ENCODE measurements around the gene SLC6A18.

The SLC6A18 gene

GRCh38 chr5:1256776-1257175 is 31.6 kb downstream of the SLC6A18 start:
- no peak for DNase-seq (ENCODE audit: low spot score)
- no peak for TF ChIP-seq CTCF (IDR thresholded peaks at IDR 0.05; ENCODE audit: borderline replicate concordance, control extremely low read depth, extremely low read depth, insufficient read depth, missing control alignments)
- in situ Hi-C loops (cut with MboI; ENCODE audit: low sequenced_read_pairs, unreplicated experiment), result no loop called here

- no peak for DNase-seq (ENCODE audit: low spot score)
- in situ Hi-C loops (cut with MboI; ENCODE audit: low sequenced_read_pairs, unreplicated experiment), result no loop called here
- no peak for TF ChIP-seq CTCF (IDR thresholded peaks at IDR 0.05; ENCODE audit: borderline replicate concordance, control extremely low read depth, extremely low read depth, insufficient read depth, missing control alignments)
Observed at GRCh38 chr5:1257363-1257762, 32.2 kb downstream of the SLC6A18 start.

- TF ChIP-seq CTCF (IDR thresholded peaks at IDR 0.05; ENCODE audit: borderline replicate concordance, control extremely low read depth, extremely low read depth, insufficient read depth, missing control alignments), result no peak
- in situ Hi-C loops (cut with MboI; ENCODE audit: low sequenced_read_pairs, unreplicated experiment), result no loop called here
- DNase-seq (ENCODE audit: low spot score), result no peak
Observed at GRCh38 chr5:1257841-1258240, 32.7 kb downstream of the SLC6A18 start.

GRCh38 chr5:1259806-1260480 is 34.8 kb downstream of the SLC6A18 start:
- no peak for DNase-seq (ENCODE audit: low spot score)
- in situ Hi-C loops (cut with MboI; ENCODE audit: low sequenced_read_pairs, unreplicated experiment), result no loop called here
- no peak for TF ChIP-seq CTCF (IDR thresholded peaks at IDR 0.05; ENCODE audit: borderline replicate concordance, control extremely low read depth, extremely low read depth, insufficient read depth, missing control alignments)

- in situ Hi-C loops (cut with MboI; ENCODE audit: low sequenced_read_pairs, unreplicated experiment), result no loop called here
- no peak for DNase-seq (ENCODE audit: low spot score)
- TF ChIP-seq CTCF (IDR thresholded peaks at IDR 0.05; ENCODE audit: borderline replicate concordance, control extremely low read depth, extremely low read depth, insufficient read depth, missing control alignments), result no peak
Observed at GRCh38 chr5:1261643-1262042, 36.5 kb downstream of the SLC6A18 start.

- in situ Hi-C loops (cut with MboI; ENCODE audit: low sequenced_read_pairs, unreplicated experiment), result no loop called here
- no peak for TF ChIP-seq CTCF (IDR thresholded peaks at IDR 0.05; ENCODE audit: borderline replicate concordance, control extremely low read depth, extremely low read depth, insufficient read depth, missing control alignments)
- DNase-seq (ENCODE audit: low spot score), result no peak
Observed at GRCh38 chr5:1262381-1262780, 37.2 kb downstream of the SLC6A18 start.
